ENCODE data around the gene MGLL. TPM values are rescaled to one million over a fixed set of nuclear protein-coding genes. Genes with fewer than 3 reads are reported as not detected.
"Not testable (repeated sequence)": the region's sequence is repeated elsewhere in the genome, so short reads cannot be mapped to it uniquely, and the experiment has no call there.

MGLL gene
- total and polyA plus RNA-seq, 4 donors = 25.5 to 48.6 (median 37.9) TPM

DNA sequence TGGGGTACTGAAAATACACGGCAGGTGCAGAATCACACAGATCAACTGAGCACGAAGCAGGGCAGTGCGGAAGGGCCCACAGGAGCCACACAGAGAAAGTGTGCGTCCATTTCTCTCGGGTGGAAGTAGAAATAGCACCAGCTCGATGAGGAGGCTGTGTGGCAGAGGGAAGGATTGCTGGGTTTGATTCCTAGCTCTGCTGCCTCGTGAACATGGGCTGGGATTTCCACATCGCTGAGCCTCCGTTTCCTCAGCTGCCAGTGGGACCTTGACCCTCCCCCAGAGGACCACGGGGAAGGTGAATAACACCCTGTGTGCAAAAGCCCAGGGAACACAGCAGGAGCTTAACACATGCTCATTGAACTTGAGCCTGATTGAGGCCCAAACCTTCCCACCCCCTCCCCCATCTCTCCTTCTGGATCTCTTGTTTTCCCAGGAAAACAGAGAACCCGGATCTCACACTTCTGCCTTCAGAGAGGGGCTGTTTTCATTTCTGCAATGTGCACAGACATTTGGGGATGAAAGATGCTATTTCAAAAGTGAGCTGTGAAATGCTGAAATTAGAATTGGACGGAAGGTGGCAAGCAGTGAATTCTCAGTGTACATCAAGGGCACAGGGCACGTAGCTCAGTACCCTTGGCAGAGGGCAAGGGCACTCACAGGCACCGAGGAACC lies 111.2 kb downstream of the MGLL start:
- H3K4me1 ChIP-seq (ENCODE audit: control insufficient read depth, insufficient read depth, low read length) = peaks cover 66% of the 10 kb centered on the region
- H3K4me3 ChIP-seq (ENCODE audit: low read depth, low read length) = no peak overlapping the region
- no peak overlapping the region for H3K27ac ChIP-seq (ENCODE audit: low read depth, low read length)
- H3K27me3 ChIP-seq (ENCODE audit: control insufficient read depth, insufficient read depth, low read length) = no peaks in the 10 kb centered on the region
- 74% methylated on average over 12 of the region's 14 CpGs for WGBS (ENCODE audit: insufficient coverage)
- peak in 1 of 6 donors; percentile 88 for DNase-seq (ENCODE audit: low read depth in 4 of 6, low spot score in 6 of 6)
- peaks cover 10% of the 10 kb centered on the region for H3K36me3 ChIP-seq (ENCODE audit: control insufficient read depth, insufficient read depth, low read length)
- H3K9me3 ChIP-seq (ENCODE audit: control insufficient read depth, insufficient read depth, low read length) = no peaks in the 10 kb centered on the region

DNA sequence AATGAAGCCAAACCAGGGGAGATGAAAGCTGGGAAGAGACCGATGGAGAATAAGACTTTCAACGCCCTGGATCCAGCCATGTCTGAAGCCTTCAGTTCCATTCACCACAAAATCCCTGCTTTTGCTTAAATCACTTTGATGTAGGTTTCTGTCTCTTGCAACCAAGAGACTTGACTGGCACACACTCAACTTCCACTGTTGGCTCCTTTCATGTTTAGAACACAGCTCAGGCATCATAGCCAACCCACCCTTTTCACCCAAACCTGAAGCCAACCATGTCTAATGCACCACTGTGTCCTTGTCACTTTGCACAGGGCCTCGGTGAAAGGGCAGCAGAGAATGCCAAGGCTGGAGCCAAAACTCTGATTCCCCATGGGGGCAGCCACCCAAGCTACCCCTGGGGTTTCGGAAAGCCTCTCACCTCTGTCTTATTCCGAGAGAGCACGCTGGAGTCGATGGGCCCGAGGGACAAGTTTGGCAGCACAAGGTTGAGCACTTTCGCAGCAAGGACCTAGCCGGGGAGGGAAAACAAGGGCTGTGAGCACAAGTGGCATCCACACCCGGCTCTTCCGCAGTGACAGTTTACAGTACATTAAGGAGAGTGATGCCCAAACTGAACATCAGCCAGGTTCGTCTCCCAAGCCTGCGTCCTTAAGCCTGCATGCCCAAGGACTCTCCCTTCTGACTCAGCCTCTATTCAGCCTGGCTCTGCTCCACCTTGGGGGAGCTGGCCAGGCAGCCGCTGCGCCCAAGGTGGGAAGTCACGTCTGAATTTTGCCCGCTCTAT lies 112.0 kb downstream of the MGLL start:
- WGBS (ENCODE audit: insufficient coverage) = 74% methylated on average over 17 of the region's 18 CpGs
- H3K27ac ChIP-seq (ENCODE audit: low read depth, low read length) = no peak overlapping the region
- H3K36me3 ChIP-seq (ENCODE audit: control insufficient read depth, insufficient read depth, low read length) = peaks cover 10% of the 10 kb centered on the region
- DNase-seq (ENCODE audit: low read depth in 4 of 6, low spot score in 6 of 6) = peak in 2 of 6 donors; percentile 36 to 60
- H3K4me3 ChIP-seq (ENCODE audit: low read depth, low read length) = no peak overlapping the region
- H3K4me1 ChIP-seq (ENCODE audit: control insufficient read depth, insufficient read depth, low read length) = peaks cover 59% of the 10 kb centered on the region
- no peaks in the 10 kb centered on the region for H3K27me3 ChIP-seq (ENCODE audit: control insufficient read depth, insufficient read depth, low read length)
- H3K9me3 ChIP-seq (ENCODE audit: control insufficient read depth, insufficient read depth, low read length) = no peaks in the 10 kb centered on the region

DNA sequence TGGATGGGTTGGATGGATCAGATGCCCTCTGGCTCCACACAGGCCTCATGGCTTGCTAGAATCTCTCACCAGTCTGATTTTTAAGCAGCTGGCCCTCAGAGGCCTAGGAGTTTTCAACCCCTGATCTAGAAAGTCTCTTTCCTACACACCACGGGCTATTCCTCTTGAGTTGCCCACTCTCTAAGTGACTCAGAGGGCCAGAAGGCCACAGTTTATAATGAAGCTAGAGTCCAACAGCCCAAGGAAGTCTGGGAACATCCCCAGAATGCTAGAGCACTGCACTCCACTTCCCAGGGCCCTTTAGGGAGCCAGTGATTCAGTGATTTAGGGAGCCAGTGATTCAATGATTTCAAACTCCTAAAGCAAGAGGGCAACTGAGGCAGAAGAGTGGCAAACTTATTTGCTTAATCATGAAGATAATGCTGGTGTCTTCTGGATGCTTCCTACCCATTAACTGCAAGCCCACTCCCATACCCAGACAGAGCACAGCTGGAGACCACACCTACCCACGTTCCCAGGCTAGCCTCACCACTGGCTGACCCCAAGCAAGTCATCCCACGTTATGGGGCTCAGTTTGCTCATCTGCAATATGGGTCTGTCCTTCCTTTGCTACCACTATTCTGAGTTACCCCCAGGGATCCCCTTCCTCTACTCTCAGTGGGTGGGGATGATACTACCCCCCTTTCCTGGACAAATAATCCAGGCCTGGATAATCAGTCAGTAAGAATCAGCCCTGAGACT lies 112.8 kb downstream of the MGLL start:
- WGBS (ENCODE audit: insufficient coverage) = 65% methylated on average over 2 of the region's 3 CpGs
- no peak for DNase-seq (ENCODE audit: low read depth in 4 of 6, low spot score in 6 of 6)
- peak overlapping the region; percentile 86 for H3K27ac ChIP-seq (ENCODE audit: low read depth, low read length)
- H3K27me3 ChIP-seq (ENCODE audit: control insufficient read depth, insufficient read depth, low read length) = no peaks in the 10 kb centered on the region
- peaks cover 10% of the 10 kb centered on the region for H3K36me3 ChIP-seq (ENCODE audit: control insufficient read depth, insufficient read depth, low read length)
- H3K4me1 ChIP-seq (ENCODE audit: control insufficient read depth, insufficient read depth, low read length) = peaks cover 54% of the 10 kb centered on the region
- H3K9me3 ChIP-seq (ENCODE audit: control insufficient read depth, insufficient read depth, low read length) = peaks cover 2% of the 10 kb centered on the region
- H3K4me3 ChIP-seq (ENCODE audit: low read depth, low read length) = no peak overlapping the region

DNA sequence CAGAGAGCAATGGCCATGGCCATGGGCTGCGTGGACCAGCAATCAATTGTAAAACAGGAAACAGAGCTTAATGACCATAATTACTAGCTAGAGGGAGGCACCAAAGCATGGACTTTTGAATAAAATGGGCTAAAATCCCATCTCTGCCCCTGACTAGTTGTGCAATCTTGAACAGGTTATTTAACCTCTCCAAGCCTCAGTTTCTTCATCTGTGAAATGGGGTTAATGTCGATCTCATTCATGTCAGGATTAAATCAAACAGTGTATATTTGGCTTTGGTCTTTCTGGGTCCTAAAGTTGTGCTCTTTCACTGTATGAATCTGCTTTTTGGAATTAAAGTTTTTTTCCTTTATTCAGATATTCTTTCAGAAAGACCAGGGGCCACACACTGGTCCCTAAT lies 113.5 kb downstream of the MGLL start:
- H3K4me3 ChIP-seq (ENCODE audit: low read depth, low read length) = no peak overlapping the region
- peaks cover 48% of the 10 kb centered on the region for H3K4me1 ChIP-seq (ENCODE audit: control insufficient read depth, insufficient read depth, low read length)
- peaks cover 3% of the 10 kb centered on the region for H3K9me3 ChIP-seq (ENCODE audit: control insufficient read depth, insufficient read depth, low read length)
- no peaks in the 10 kb centered on the region for H3K27me3 ChIP-seq (ENCODE audit: control insufficient read depth, insufficient read depth, low read length)
- DNase-seq (ENCODE audit: low read depth in 4 of 6, low spot score in 6 of 6) = no peak
- 40% methylated on average over 1 of the region's 2 CpGs for WGBS (ENCODE audit: insufficient coverage)
- peaks cover 10% of the 10 kb centered on the region for H3K36me3 ChIP-seq (ENCODE audit: control insufficient read depth, insufficient read depth, low read length)
- peak overlapping the region; percentile 86 for H3K27ac ChIP-seq (ENCODE audit: low read depth, low read length)

DNA sequence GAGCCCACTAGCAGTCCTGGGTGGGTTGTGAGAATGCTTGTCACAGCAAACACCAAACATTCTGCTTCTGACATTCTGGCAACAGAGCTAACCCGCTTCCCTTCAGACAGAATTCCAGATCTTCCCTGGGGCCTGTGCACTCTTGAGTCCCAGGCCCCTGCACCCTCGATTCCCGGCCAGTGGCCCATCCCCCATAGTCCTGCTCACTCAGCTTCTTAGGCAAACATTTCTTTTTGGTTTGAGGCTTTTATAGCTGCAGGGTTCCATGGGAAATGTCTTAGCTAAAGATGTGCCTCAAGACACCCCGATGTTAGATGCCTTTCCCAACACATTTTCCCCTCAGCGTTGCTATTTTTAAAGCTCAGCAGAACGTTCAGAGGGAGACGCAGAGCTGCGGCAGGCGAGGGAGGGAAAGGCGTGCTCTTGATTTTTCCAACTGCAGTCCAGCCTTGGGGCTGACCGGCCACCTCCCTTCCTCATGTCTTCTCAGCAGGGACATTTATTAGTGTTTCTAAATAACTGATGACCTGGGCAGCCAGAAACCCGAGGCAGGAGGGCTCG lies 114.4 kb downstream of the MGLL start:
- H3K4me3 ChIP-seq (ENCODE audit: low read depth, low read length) = no peak overlapping the region
- H3K9me3 ChIP-seq (ENCODE audit: control insufficient read depth, insufficient read depth, low read length) = peaks cover 5% of the 10 kb centered on the region
- WGBS (ENCODE audit: insufficient coverage) = 36% methylated on average over 5 of the region's 13 CpGs
- H3K36me3 ChIP-seq (ENCODE audit: control insufficient read depth, insufficient read depth, low read length) = peaks cover 5% of the 10 kb centered on the region
- peak in 2 of 6 donors; percentile 84 to 85 for DNase-seq (ENCODE audit: low read depth in 4 of 6, low spot score in 6 of 6)
- H3K27me3 ChIP-seq (ENCODE audit: control insufficient read depth, insufficient read depth, low read length) = no peaks in the 10 kb centered on the region
- peaks cover 40% of the 10 kb centered on the region for H3K4me1 ChIP-seq (ENCODE audit: control insufficient read depth, insufficient read depth, low read length)
- H3K27ac ChIP-seq (ENCODE audit: low read depth, low read length) = peak overlapping the region; percentile 86

DNA sequence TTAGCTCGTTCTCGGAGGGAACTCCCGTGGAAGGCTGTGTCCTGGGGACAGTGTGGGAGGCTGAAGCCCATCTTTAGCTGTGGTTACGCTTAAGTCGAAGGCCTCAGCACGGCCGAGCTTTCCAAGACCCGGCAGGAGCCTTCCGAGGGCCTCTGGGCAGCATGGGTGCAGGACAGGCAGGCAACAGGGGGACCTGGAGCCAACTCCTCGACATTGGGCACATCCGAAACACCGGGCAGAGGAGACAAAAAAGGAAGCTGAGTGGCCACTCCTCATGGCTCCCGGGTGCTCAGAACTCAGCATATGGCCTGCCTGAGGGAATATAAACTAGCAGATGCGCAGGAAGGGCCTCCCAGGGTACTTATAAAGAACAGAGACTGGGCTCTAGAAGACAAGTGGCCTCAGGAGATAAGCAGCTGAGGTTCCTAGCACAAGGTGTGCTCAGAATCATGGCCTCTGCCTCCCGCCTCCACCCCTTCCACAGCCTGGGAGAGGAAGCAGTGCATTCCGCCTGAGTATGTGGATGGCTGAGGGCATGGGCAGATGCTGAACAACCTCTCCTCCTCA lies 115.4 kb downstream of the MGLL start:
- Histone ChIP-seq H3K4me1 (ENCODE audit: control insufficient read depth, insufficient read depth, low read length) (peaks cover 37% of the 10 kb centered on the region), H3K9me3 (ENCODE audit: control insufficient read depth, insufficient read depth, low read length) (peaks cover 5% of the 10 kb centered on the region), H3K27me3 (ENCODE audit: control insufficient read depth, insufficient read depth, low read length) (no peaks in the 10 kb centered on the region), H3K4me3 (ENCODE audit: low read depth, low read length) (no peak overlapping the region), H3K36me3 (ENCODE audit: control insufficient read depth, insufficient read depth, low read length) (peaks cover 8% of the 10 kb centered on the region), H3K27ac (ENCODE audit: low read depth, low read length) (peak overlapping the region; percentile 86)
- DNase-seq (ENCODE audit: low read depth in 4 of 6, low spot score in 6 of 6) = no peak
- 90% methylated on average over 14 of the region's 16 CpGs for WGBS (ENCODE audit: insufficient coverage)

DNA sequence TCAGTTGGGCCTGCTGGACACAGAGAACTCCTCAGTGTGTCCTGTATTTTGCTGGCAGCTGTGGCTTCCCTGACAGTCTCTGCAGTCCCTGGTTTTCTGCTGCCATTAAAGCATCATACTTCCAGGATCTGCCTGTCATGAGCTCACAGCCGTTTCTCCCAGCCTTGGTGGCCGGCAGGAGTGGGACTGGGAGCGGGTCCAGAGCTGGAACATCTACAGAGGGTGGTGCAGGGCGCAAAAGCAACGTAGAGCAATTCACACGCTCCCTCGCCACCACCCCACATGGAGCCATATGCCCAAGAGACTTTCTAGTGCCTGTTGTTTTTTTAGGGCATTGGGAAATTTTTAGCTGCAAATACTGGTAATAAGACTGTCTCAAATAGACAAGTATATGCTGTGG lies 116.0 kb downstream of the MGLL start:
- no peak overlapping the region for H3K4me3 ChIP-seq (ENCODE audit: low read depth, low read length)
- peaks cover 13% of the 10 kb centered on the region for H3K36me3 ChIP-seq (ENCODE audit: control insufficient read depth, insufficient read depth, low read length)
- H3K27me3 ChIP-seq (ENCODE audit: control insufficient read depth, insufficient read depth, low read length) = no peaks in the 10 kb centered on the region
- H3K9me3 ChIP-seq (ENCODE audit: control insufficient read depth, insufficient read depth, low read length) = peaks cover 5% of the 10 kb centered on the region
- peak overlapping the region; percentile 86 for H3K27ac ChIP-seq (ENCODE audit: low read depth, low read length)
- H3K4me1 ChIP-seq (ENCODE audit: control insufficient read depth, insufficient read depth, low read length) = peaks cover 41% of the 10 kb centered on the region
- peak in 1 of 6 donors; percentile 51 for DNase-seq (ENCODE audit: low read depth in 4 of 6, low spot score in 6 of 6)
- 50% methylated on average over 1 of the region's 7 CpGs for WGBS (ENCODE audit: insufficient coverage)

DNA sequence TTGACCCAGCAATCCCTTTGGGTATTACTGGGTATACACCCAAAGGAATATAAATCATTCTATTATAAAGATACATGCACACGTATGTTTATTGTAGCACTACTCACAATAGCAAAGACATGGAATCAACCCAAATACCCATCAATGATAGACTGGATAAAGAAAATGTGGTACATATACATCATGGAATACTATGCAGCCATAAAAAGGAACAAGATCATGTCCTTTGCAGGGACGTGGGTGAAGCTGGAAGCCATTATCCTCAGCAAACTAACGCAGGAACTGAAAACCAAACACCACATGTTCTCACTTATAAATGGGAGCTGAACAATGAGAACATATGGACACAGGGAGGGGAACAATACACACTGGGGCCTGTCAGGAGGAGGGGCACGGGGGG lies 117.5 kb downstream of the MGLL start:
- not testable (repeated sequence) for H3K27ac ChIP-seq (ENCODE audit: low read depth, low read length); H3K9me3 ChIP-seq (ENCODE audit: control insufficient read depth, insufficient read depth, low read length); H3K4me3 ChIP-seq (ENCODE audit: low read depth, low read length); DNase-seq (ENCODE audit: low read depth in 4 of 6, low spot score in 6 of 6); H3K27me3 ChIP-seq (ENCODE audit: control insufficient read depth, insufficient read depth, low read length)
- peaks cover 16% of the 10 kb centered on the region for H3K36me3 ChIP-seq (ENCODE audit: control insufficient read depth, insufficient read depth, low read length)
- no CpG with 5 or more reads among the region's 4 CpGs for WGBS (ENCODE audit: insufficient coverage)
- peaks cover 44% of the 10 kb centered on the region for H3K4me1 ChIP-seq (ENCODE audit: control insufficient read depth, insufficient read depth, low read length)

DNA sequence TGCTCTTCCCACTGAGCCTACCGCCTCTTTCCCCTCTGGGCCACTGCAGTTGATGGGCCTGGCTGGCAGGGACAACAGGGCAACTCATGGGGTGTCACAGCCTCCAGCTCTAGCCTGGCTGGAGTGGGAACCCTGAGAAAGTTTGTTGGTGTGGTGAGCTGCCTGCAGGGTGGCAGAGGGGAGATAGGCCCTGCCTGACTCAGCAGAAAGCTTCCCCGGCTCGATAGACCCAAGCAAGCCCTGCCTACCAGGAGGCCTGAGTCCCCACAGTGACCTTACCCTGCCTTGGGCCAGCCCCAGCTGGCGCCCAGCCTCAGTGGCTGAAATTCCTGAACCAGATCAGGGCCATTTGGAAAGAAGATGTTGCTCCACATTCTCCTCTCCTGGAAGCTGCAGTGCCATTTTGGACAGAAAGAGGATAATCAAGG lies 120.2 kb downstream of the MGLL start:
- Histone ChIP-seq H3K27ac (ENCODE audit: low read depth, low read length) (peak overlapping the region; percentile 33), H3K27me3 (ENCODE audit: control insufficient read depth, insufficient read depth, low read length) (no peaks in the 10 kb centered on the region), H3K9me3 (ENCODE audit: control insufficient read depth, insufficient read depth, low read length) (peaks cover 5% of the 10 kb centered on the region), H3K4me3 (ENCODE audit: low read depth, low read length) (no peak overlapping the region), H3K4me1 (ENCODE audit: control insufficient read depth, insufficient read depth, low read length) (peaks cover 53% of the 10 kb centered on the region), H3K36me3 (ENCODE audit: control insufficient read depth, insufficient read depth, low read length) (peaks cover 19% of the 10 kb centered on the region)
- 57% methylated on average over 4 of the region's 4 CpGs for WGBS (ENCODE audit: insufficient coverage)
- no peak for DNase-seq (ENCODE audit: low read depth in 4 of 6, low spot score in 6 of 6)

All from spinal cord (tissue), 10 donors.